HCT116 (cell line): ENCODE measurements around the gene MFSD8. TPM values are rescaled to one million over a fixed set of nuclear protein-coding genes. Genes with fewer than 3 reads are reported as not detected.

Experiments used
- ATAC-seq: fragments of 200-7000 bp; cut with Tn5 transposase; 2 replicates; pipeline ENCODE4 v1.9.1; 2020; ENCODE audit warnings: mild to moderate bottlenecking, moderate library complexity
- BruUV-seq: library from RNA; stranded (reverse); fragments of 400-500 nt; replicated peaks from 2 replicates; lab custom pipeline; 2021; lab: Mats Ljungman, UMichigan
- CTCF ChIA-PET: fragments of 300-600 bp; sonication (Branson Sonifier 250); formaldehyde crosslinking; loops from one replicate; lab custom pipeline; 2021; ENCODE audit warnings: antibody characterized with exemption; lab: Charles Lee
- POLR2A ChIA-PET: fragments of 300-600, 350-600 bp; sonication (Branson Sonifier 250); formaldehyde crosslinking; loops from one replicate; lab custom pipeline; 2021; ENCODE audit warnings: antibody characterized with exemption; lab: Charles Lee
- RAD21 ChIA-PET, 2 experiments: fragments of 300-600 bp; sonication (Branson Sonifier 250); formaldehyde crosslinking; loops; one replicate each; lab custom pipeline; 2023; ENCODE audit warnings: low total read pairs in 2 of 2; ENCODE audit not compliant: uncharacterized antibody in 2 of 2, unreplicated experiment in 2 of 2, low non-redundant PET in 1 of 2; lab: Charles Lee
- DNase-seq: peaks from one replicate; pipeline ENCODE4 v3.0.0-alpha.2; 2010; ENCODE audit warnings: low read depth, low spot score
- H2AFZ ChIP-seq: fragments of 200-600 bp; shearing (Covaris generic), sonication (generic); 2 replicates; pipeline ENCODE4 v1.6.1; 2017; ENCODE audit warnings: low read depth, mixed run types, mixed read lengths, antibody characterized with exemption, low read length; ENCODE audit not compliant: poor library complexity, severe bottlenecking
- H3K27ac ChIP-seq: 2 replicates; pipeline ENCODE4 v1.5.1; 2012; ENCODE audit warnings: low read depth, low read length
- H3K27me3 ChIP-seq: fragments of 200-600 bp; sonication (generic); 2 replicates; pipeline ENCODE4 v1.6.1; 2016; ENCODE audit warnings: mixed run types, low read length, mixed read lengths; ENCODE audit not compliant: insufficient read depth
- H3K36me3 ChIP-seq, 2 experiments: fragments of 200-500 bp in 1 of 2; fragments of 200-600 bp in 1 of 2; sonication (Bioruptor generic) in 1 of 2; sonication (generic) in 1 of 2; 2 replicates each; pipeline versions ENCODE4 v1.5.1 to v1.6.1; 2014 to 2016; ENCODE audit warnings: low read length in 2 of 2, inconsistent platforms in 1 of 2, mixed read lengths in 1 of 2, mixed run types in 1 of 2; ENCODE audit not compliant: insufficient read depth in 2 of 2, control insufficient read depth in 1 of 2
- H3K4me1 ChIP-seq, 2 experiments: fragments of 200-600 bp in 1 of 2; sonication (generic) in 1 of 2; 2 replicates each; pipeline versions ENCODE4 v1.5.1 to v1.6.1; 2012 to 2017; ENCODE audit warnings: low read length in 2 of 2, inconsistent platforms in 1 of 2, mild to moderate bottlenecking in 1 of 2, mixed read lengths in 1 of 2, mixed run types in 1 of 2, moderate library complexity in 1 of 2; ENCODE audit not compliant: insufficient read depth in 2 of 2, control insufficient read depth in 1 of 2
- H3K4me2 ChIP-seq: fragments of 200-600 bp; sonication (generic); 2 replicates; pipeline ENCODE4 v1.6.1; 2017; ENCODE audit warnings: mixed run types, low read length, mixed read lengths
- H3K4me3 ChIP-seq, 2 experiments: fragments of 200-600 bp in 1 of 2; sonication (generic) in 1 of 2; replicated peaks in 1 of 2; 2 replicates each; pipeline ENCODE4 v1.5.1; 2011 to 2016; ENCODE audit warnings: low read length in 2 of 2, control low read depth in 1 of 2, low read depth in 1 of 2, mild to moderate bottlenecking in 1 of 2, mixed read lengths in 1 of 2, mixed run types in 1 of 2
- H3K79me2 ChIP-seq: fragments of 200-600 bp; sonication (generic); 2 replicates; pipeline ENCODE4 v1.6.1; 2017; ENCODE audit warnings: mild to moderate bottlenecking, mixed run types, low read length, moderate library complexity, mixed read lengths; ENCODE audit not compliant: insufficient read depth
- H3K9ac ChIP-seq: fragments of 200-600 bp; sonication (generic); 2 replicates; pipeline ENCODE4 v1.6.1; 2016; ENCODE audit warnings: low read length, mixed read lengths
- H3K9me2 ChIP-seq: fragments of 200-600 bp; sonication (generic), shearing (Covaris generic); 2 replicates; pipeline ENCODE4 v1.6.1; 2017; ENCODE audit warnings: mixed run types, mild to moderate bottlenecking, moderate library complexity; ENCODE audit not compliant: insufficient read depth
- H3K9me3 ChIP-seq, 2 experiments: fragments of 200-500 bp in 1 of 2; fragments of 200-600 bp in 1 of 2; sonication (Bioruptor generic) in 1 of 2; sonication (generic) in 1 of 2; 2 replicates each; pipeline ENCODE4 v1.6.1; 2014 to 2017; ENCODE audit warnings: low read length in 2 of 2, mixed read lengths in 2 of 2, inconsistent platforms in 1 of 2, low read depth in 1 of 2, mild to moderate bottlenecking in 1 of 2, mixed run types in 1 of 2, moderate library complexity in 1 of 2; ENCODE audit not compliant: control insufficient read depth in 1 of 2, insufficient read depth in 1 of 2
- H4K20me1 ChIP-seq: fragments of 200-600 bp; sonication (generic), shearing (Covaris generic); 2 replicates; pipeline ENCODE4 v1.6.1; 2017; ENCODE audit warnings: mixed run types, mild to moderate bottlenecking, moderate library complexity; ENCODE audit not compliant: insufficient read depth
- CEBPB ChIP-seq: IDR thresholded peaks from 2 replicates; pipeline ENCODE4 v1.6.1; 2012; ENCODE audit warnings: low read depth
- EGR1 ChIP-seq: IDR thresholded peaks from 2 replicates; pipeline ENCODE4 v1.6.1; 2012; ENCODE audit warnings: low read depth
- ELF1 ChIP-seq: IDR thresholded peaks from 2 replicates; pipeline ENCODE4 v1.6.1; 2012; ENCODE audit warnings: low read depth, borderline replicate concordance
- EZH2 ChIP-seq: fragments of 200-600 bp; sonication (generic); IDR thresholded peaks from 2 replicates; pipeline ENCODE4 v1.6.1; 2017; ENCODE audit warnings: antibody characterized with exemption, mixed run types
- POLR2A ChIP-seq: IDR thresholded peaks from 2 replicates; pipeline ENCODE4 v1.7.0; 2011; ENCODE audit warnings: borderline replicate concordance; ENCODE audit not compliant: insufficient read depth, insufficient read length; ENCODE audit errors: extremely low read depth
- SRF ChIP-seq: IDR thresholded peaks from 2 replicates; pipeline ENCODE4 v1.6.1; 2012; ENCODE audit warnings: low read depth
- YY1 ChIP-seq: IDR thresholded peaks from 2 replicates; pipeline ENCODE4 v1.6.1; 2011; ENCODE audit warnings: low read length, low read depth, moderate library complexity, mild to moderate bottlenecking; ENCODE audit not compliant: insufficient replicate concordance; ENCODE audit errors: extremely low read depth
- intact Hi-C: fragments of 100-400 bp; cut with micrococcal nuclease; formaldehyde crosslinking; loops from 2 replicates; pipeline ENCODE4 v1.10.0; 2022
- total RNA-seq: library from RNA; stranded (reverse); gene quantifications from one replicate; pipeline ENCODE4 v1.2.1, GENCODE V29; 2021; ENCODE audit not compliant: unreplicated experiment
- TF ChIP-seq, protein P1 (sequence below): IDR thresholded peaks from 2 replicates; pipeline ENCODE4 v1.6.1; 2012

The MFSD8 gene
- total RNA-seq, 1 experiment from 2014 or later, result 17.1 TPM

DNA sequence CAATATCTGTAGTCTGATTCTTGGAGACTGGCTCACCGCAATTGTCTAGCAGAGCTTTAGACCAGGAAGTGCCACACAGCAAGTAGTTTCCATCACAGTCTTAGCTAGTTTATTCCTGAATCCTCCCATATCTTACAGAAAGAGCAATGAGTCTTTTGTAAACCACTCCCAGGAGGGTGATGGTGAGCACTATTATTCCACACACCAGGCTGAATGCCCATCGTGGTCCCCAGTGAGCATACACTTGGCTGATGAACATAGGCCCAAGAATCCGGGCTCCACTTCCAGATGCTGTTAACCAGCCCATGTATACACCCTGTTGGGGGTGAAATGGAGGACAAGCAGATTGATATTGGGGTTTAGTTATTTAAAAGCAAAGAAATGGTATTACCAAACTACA, 44.5 kb downstream of the MFSD8 start:
- no TSS peak for BruUV-seq
- Histone ChIP-seq H3K4me2 (no peak overlapping the region), H3K4me1 (no peaks in the 10 kb centered on the region), H3K9me3 (no peaks in the 10 kb centered on the region), H3K27ac (no peak overlapping the region), H3K4me3 (no peak overlapping the region), H3K9me2 (no peaks in the 10 kb centered on the region), H3K27me3 (no peaks in the 10 kb centered on the region), H3K79me2 (no peaks in the 10 kb centered on the region), H2AFZ (no peak overlapping the region), H4K20me1 (no peaks in the 10 kb centered on the region), H3K9ac (no peak overlapping the region), H3K36me3 (peaks cover 7 to 9% of the 10 kb centered on the region in 2 experiments; a peak in 3 of 4 replicates)
- ATAC-seq (no peak), DNase-seq (no peak)
- ChIA-PET CTCF (no interaction called here), POLR2A (no interaction called here), RAD21 (no interaction called here)
- TF ChIP-seq, protein P1, sequence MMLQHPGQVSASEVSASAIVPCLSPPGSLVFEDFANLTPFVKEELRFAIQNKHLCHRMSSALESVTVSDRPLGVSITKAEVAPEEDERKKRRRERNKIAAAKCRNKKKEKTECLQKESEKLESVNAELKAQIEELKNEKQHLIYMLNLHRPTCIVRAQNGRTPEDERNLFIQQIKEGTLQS, result no peak
- intact Hi-C loops, result no loop called here

DNA sequence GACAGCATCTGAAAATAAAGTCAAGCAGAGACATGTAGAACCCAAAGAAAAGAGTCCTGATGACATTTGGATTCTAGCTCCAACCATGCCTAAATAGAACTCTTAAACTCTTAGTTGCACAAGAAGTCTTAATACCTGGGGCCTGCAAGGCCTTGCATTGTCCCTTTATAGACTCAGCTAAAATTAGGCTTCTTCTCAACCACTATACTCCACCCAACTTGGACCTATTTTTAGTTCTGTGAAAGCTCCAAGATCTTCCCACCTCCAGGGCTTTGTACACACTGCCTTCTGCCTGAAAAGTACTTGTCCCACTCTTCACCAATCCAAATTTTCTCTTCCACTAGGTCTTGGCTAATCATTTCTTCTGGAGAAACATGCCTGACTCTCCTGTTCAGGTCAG, 47.8 kb downstream of the MFSD8 start:
- H3K4me2 ChIP-seq, result no peak overlapping the region
- H3K4me3 ChIP-seq, result no peak overlapping the region
- no peak for DNase-seq
- H2AFZ ChIP-seq, result no peak overlapping the region
- no peaks in the 10 kb centered on the region for H3K79me2 ChIP-seq
- H3K36me3 ChIP-seq, result peaks cover 7 to 9% of the 10 kb centered on the region in 2 experiments; a peak in 3 of 4 replicates
- no peaks in the 10 kb centered on the region for H3K4me1 ChIP-seq
- intact Hi-C loops, result no loop called here
- no peak overlapping the region for H3K9ac ChIP-seq
- BruUV-seq, result no TSS peak
- ChIA-PET POLR2A (no interaction called here), CTCF (no interaction called here)
- H3K27me3 ChIP-seq, result no peaks in the 10 kb centered on the region
- no peak overlapping the region for H3K27ac ChIP-seq
- no peaks in the 10 kb centered on the region for H3K9me3 ChIP-seq
- TF ChIP-seq EGR1, result no peak
- TF ChIP-seq CEBPB, result no peak
- no peak for TF ChIP-seq YY1
- TF ChIP-seq ELF1, result no peak
- TF ChIP-seq SRF, result no peak
- TF ChIP-seq POLR2A, result no peak
- TF ChIP-seq EZH2, result no peak
- TF ChIP-seq, all 23 proteins: peak for 0
- no peak for ATAC-seq
- Histone ChIP-seq H4K20me1 (no peaks in the 10 kb centered on the region), H3K9me2 (no peaks in the 10 kb centered on the region)
- RAD21 ChIA-PET, result no interaction called here
